HK-2 (cell line): ENCODE measurements around the gene CD37.
"Not testable (repeated sequence)": the region's sequence is repeated elsewhere in the genome, so short reads cannot be mapped to it uniquely, and the experiment has no call there.

Experiments
- DNase-seq: peaks from one replicate; pipeline ENCODE4 v3.0.0-alpha.2; 2018; ENCODE audit not compliant: unreplicated experiment

Gene CD37, protein sequence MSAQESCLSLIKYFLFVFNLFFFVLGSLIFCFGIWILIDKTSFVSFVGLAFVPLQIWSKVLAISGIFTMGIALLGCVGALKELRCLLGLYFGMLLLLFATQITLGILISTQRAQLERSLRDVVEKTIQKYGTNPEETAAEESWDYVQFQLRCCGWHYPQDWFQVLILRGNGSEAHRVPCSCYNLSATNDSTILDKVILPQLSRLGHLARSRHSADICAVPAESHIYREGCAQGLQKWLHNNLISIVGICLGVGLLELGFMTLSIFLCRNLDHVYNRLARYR

DNA sequence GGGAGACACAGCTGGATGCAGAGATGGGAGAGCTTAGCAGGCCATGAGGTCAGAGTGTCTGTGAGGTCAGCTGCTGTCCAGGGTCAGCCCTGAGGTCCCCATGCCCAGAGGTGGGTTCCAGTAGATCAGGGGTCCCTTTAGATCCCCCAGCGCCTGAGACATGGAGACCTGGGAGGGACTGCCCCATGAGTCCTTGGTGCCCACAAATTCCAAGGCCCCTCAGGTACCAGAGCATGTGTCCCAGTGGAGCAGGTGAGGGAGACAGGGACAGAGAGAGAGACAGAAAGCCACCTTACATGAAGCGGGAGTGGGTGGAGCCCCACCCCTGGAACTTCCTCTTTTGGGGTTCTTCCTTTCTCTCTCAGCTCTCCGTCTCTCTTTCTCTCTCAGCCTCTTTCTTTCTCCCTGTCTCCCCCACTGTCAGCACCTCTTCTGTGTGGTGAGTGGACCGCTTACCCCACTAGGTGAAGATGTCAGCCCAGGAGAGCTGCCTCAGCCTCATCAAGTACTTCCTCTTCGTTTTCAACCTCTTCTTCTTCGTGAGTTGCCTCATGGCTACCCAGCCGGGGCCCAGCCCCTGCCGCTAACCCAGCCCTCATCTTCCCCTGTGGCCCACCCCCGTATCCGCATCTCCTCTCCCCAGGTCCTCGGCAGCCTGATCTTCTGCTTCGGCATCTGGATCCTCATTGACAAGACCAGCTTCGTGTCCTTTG, at the start of gene CD37:
Gene CD37 (plus strand): TSS at position 336 of the 713 bp plus-strand sequence. CDS start 135 bp downstream, at position 471.
- no peak for DNase-seq

DNA sequence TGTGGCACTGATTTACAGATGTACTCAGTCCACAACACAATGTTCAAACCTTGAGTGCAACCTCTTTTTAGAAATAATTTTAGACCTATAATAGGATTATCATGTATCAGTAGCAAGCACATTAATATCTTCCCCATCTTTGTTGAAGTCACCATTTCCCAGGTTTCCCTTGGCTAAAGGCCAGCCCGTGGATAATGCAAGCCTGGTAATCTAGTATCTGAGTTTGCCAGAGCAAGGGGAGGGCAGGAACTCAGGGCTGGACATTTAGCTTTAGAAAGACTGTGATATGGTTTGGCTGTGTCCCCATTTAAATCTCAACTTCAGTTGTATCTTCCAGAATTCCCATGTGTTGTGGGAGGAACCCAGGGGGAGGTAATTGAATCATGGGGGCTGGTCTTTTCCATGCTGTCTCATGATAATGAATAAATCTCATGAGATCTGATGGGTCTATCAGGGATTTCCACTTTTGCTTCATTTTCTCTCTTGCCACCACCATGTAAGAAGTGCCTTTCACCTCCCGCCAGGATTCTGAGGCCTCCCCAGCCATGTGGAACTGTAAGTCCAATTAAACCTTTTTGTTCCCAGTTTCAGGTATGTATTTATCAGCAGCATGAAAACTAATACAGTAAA, 48.0 kb upstream of the CD37 start:
- DNase-seq, result no peak

DNA sequence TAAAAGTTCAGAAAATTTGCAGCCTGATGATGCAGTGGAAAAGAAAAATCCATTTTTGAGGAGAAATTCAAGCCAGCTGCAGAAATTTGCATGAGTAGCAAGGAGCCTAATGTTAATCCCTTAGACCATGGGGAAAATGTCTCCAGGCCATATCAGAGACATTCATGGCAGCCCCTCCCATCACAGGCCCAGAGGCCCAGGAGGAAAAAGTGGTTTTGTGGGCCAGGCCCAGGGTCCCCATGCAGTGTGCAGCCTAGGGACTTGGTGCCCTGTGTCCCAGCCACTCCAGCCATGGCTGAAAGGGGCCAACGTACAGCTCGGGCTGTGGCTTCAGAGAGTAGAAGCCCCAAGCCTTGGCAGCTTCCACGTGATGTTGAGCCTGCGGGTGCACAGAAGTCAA, 47.0 kb upstream of the CD37 start:
- not testable (repeated sequence) for DNase-seq

DNA sequence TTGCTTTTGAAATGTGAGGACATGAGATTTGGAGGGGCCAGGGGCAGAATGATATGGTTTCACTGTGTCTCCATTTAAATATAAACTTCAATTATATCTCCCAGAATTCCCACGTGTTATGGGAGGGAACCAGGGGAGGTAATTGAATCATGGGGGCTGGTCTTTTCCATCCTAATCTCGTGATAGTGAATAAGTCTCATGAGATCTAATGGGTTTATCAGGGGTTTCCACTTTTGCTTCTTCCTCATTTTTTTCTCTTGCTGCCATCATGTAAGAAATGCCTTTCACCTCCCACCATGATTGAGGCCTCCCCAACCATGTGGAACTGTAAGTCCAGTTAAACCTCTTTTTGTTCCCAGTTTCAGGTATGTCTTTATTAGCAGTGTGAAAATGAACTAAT, 45.9 kb upstream of the CD37 start:
- not testable (repeated sequence) for DNase-seq

DNA sequence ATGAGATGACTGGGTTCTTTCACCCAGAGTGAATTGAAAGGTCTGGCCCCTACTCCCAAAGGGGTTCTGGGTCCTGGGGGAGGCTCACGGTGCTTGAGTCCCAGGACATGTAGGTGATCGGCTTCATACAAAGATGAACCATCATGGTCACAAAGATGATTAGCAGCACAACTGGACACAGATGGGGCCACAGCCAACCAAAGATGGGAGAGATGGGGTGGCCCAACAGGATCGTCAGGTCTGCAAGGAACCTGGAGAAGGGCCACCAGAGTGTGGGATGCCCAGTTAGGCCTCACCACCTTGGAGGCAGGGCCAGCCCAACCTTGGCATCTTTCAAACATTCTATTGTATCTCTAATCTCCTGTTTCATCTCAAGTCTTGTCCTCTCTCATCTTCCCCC, 44.7 kb upstream of the CD37 start:
- DNase-seq, result no peak

DNA sequence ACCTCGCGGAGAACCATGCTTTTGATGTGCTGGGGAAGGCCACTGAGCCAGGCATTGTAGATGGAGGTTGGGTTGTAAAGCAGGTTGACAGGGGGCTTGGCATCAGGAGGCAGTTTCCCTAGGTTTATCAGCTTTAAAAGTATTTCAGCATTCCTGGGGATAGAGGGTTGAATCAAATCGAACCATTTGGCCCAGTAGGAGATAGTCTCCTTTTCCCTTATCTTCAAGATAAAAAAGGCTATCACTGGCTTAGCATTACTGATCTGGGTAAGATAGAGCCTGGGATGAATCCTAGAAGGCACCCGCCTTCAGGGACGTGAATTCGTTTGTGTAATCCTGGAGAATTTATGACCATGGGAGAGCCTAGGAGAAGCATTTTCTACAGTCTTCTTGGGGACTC, 40.8 kb upstream of the CD37 start:
- DNase-seq, result no peak

DNA sequence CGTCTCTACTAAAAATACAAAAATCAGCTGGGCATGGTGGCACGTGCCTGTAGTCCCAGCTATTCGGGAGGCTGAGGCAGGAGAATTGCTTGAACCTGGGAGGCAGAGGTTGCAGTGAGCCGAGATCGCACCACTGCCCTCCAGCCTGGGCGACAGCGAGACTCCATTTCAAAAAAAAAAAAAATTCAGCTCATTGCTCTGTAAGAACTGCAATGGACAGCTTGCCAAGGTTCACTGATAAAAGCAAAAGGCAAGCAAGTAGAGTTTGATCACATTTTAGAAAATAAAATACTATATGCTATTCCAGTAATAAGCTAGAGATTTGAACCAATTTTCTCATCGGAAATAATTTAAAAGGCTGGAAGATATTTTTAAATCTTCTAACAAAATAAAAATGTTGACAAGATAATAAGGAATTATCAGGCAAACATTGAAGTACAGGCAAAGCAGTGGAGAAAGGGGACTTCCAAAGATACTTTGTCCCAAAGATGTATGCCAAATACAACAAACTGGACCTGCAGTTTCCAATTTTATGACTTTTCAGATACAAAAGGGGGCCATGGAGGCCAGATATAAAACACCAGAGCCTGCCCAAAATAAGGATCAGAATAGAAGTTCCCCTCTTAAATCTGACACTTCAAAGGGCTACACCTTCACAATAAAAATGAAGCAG, 39.9 kb upstream of the CD37 start:
- DNase-seq, result no peak

DNA sequence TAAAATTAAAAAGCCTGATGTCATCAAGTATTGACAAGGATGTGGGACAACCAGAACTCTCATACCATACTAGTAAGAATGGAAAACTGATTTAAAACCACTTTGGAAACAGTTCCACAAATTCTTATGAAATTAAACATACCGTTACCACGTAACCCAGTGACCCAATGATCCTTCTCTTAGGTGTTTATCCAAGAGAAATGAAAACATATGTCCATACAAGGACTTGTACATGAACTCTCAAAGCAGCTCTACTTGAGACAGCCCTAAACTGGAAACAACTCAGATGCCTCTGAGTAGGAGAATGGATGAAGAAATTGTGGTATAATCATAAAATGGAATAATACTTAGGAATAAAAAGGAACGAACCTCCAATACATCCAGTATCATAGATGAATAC, 37.8 kb upstream of the CD37 start:
- no peak for DNase-seq

DNA sequence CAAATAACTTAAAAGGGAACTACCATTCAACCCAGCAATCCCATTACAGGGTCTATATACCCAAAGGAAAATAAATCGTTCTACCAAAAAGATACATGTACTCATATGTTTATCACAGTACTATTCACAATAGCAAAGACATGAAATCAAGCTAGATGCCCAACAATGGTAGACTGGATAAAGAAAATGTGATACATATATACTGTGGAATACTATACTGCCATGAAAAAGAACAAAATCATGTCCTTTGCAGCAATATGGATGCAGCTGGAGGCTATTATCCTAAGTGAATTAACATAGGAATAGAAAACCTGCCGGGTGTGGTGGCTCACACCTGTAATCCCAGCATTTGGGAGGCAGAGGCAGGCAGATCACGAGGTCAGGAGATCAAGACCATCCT, 36.6 kb upstream of the CD37 start:
- not testable (repeated sequence) for DNase-seq

DNA sequence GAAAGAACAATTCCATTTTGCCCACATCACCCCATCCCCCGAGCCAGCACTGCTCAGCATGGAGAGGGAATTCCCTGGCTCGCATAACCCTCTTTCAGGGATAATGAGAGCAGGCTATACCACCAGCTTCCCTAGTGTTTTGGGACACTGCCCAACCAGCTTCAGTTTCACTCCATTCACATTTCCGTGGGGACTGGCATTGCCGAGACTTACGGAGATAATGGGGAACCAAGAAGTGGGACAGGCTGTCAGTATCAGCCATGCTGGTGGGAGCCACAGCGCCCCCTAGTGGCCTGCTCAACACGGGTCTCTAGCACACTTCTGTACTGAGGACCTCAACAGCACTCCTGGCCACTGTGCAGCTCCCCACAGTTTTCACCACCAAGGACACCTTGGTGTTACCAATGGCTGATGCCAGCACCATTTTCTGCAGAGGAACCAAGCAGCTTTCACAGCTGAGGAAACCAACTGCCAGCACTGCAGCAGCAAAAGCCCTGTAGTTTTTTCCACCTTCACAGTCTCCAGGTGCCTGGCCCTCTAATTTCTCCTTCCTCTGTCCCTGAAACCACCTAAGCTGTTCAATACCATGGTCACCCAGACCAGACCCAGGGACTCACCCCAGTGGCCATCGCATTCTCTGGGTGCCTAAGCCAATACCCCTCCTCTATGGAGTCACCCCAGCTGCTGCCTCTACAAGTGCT, 33.9 kb upstream of the CD37 start:
- DNase-seq, result peak; percentile 62

DNA sequence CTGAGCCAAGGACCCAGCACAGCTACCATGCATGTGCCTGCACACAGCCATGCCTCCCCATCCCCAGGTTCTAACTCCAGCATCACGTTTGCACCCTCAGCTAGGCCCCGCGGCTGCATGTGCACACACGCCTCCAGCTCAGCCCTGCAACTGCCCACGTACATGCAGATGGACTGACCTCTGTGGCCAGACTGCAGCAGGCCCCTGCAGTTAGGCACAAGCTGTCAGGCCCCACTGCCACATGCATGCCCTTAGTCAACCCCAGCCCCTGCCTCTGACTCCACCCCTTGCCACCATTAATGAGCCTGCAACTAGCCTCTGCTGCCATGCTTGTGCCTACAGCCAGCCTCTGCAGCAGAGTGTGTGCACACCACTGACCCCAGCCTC, 33.3 kb upstream of the CD37 start:
- no peak for DNase-seq

DNA sequence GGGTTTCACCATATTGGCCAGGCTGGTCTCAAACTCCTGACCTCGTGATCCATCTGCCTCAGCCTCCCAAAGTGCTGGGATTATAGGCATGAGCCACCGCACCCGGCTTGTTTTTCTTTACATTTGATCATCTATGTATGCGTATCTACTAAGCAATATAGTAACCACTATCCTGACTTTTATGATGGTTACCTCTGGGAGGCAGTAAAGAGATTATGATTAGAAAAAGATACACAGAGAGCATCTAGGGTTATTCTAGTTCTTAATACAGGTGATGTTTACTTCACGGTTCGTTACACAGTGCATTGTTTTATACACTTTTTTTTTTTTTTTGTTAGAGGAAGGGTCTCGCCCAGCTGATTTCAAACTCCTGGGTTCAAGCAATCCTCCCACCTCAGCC, 28.5 kb upstream of the CD37 start:
- not testable (repeated sequence) for DNase-seq

DNA sequence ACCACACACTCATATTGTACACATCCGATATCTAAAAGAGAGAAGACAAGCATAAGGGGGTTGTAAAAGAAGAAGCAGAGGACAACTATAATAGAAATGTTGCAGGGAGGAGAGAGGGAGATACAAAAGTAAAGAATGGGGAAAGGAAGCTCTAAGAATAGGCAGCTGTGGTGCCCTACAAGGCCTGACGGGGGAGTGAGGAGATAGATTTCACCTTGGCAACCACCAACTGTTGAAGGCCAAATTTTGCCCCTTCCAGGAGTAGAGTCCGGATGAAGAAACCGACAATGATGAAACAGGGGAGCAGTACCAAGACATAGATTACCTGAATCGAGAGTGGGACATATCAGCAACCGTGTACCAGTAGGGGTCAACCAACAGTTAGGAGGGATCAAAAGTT, 26.1 kb upstream of the CD37 start:
- no peak for DNase-seq

DNA sequence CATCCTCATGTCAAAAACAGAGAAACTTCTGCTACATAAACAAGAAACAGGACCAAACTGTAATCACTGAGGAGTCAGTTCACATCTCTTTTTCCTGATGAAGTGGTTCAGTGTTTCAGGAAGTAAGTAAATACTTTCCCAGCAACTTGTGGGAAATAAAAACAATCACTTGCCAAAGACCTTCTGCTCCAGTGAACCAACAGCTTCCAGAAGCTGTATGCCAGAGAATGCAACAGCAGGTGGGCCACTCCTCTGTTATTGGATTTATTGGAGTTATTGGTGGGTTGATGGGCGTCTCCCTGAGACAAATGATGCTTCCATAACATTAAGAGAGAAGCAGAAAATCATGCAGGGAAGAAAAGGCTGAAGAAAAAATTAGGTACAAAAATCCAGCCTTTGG, 20.1 kb upstream of the CD37 start:
- no peak for DNase-seq

DNA sequence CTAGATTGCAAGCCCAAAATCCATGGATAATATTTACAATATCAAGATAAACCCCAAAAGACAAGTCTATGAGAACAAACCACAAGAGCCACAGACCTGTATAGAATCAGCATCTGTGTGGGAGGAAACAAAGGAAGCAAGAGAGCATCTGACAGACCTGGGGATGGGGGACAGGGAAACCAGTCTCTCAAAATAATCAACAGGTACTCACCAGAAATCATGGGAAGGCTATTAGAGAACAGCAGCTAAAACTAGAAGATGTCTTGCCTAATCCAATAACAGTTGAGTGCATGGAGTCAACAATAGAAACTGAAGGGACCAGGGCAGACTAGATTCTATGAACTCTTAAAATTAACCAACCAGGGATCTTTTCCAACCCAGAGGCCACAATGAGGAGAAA, 18.9 kb upstream of the CD37 start:
- DNase-seq, result no peak

DNA sequence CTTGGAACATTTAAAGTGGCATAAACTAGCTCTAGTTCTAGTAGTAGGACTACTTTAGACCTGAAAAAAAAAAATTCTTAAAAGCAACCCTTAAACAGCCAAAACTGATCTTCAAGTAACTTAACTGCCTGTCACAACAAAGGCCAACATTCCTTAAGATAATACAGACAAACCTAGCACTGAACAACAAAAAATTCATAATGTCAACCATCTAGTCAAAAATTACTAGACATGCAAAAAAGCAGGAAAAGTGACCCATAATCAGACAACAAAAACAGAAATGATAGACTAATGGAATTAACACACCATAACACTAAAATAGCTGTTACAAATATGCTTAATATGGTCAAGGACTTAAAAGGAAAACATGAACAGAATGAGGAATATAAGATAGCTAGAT, 16.9 kb upstream of the CD37 start:
- no peak for DNase-seq

DNA sequence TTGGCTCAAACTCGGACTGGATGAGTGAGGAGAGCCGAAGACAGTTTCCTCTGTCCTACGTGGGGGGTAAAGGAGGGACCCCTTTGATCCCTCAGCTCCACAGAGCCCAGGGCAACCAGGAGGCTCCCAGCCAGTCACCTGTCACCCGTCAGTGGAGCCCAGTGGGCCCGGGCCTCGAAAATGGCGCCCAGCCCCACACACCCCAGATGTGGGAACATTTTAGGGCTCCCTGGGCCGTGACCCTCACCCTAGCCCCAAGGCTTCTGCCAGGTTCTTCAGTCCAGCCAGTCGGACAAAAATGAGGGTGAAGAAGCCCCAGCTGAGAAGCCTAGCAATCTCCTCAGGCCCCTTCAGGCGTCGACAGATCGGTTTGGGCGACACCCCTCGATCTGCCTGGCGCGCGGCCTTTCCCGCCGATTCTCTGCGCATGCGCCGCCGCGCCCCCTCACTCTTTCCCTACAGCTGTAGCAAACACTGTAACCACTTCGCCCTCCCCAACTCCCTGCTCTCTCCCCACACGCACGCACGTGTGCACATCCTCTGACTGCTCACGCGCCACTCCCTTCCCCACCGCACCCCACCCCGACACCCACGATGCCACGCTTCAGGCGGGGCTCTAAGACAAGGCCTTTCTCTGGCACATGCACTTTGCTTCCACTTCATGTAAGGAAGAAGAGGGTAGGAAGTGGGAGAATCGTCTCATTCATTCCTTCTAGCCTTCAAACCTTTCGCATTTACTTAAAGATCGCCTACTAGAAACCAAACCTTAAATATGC, 10.2 kb upstream of the CD37 start, which contains the start of gene SLC6A16:
Gene SLC6A16 (minus strand): TSS at position 391 of the 776 bp plus-strand sequence. CDS start 13,844 bp downstream, outside the sequence.
- DNase-seq, result no peak

DNA sequence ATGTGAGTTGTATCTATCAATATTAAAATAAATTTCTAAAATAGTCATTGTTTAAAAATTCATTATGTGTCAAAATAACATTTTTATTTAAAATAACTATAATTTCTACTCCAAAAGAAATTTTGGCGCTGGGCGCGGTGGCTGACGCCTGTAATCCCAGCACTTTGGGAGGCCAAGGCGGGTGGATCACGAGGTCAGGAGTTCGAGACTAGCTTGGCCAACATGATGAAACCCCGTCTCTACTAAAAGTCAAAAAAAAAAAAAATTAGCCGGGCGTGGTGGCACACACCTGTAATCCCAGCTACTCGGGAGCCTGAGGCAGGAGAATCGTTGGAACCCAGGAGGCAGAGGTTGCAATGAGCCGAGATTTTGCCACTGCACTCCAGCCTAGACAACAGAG, 9.4 kb upstream of the CD37 start:
- not testable (repeated sequence) for DNase-seq

DNA sequence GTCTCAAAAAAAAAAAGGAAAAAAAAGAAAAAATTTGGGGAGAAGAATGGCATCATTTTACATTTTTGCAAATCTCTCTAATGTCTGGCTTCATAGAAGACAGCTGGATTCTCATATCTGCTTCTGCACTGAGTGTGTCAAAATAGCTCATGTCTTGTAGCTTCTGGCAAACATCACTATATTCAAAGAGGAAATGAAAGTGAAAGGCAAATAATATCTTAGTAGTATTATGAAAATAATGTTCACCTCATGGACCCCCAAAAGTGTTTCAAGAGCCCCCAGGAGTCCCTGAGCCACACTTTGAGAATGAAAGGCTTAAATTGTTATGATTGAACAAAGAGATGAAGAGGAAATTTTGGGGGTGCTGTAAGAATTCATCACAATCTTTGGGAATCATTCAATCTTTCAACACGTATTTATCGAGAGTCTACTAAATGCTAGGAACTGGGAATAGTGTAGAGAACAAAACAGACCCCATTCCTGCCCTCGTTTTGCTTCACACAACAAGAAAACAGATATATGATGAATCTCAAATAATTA, 9.0 kb upstream of the CD37 start:
- no peak for DNase-seq

DNA sequence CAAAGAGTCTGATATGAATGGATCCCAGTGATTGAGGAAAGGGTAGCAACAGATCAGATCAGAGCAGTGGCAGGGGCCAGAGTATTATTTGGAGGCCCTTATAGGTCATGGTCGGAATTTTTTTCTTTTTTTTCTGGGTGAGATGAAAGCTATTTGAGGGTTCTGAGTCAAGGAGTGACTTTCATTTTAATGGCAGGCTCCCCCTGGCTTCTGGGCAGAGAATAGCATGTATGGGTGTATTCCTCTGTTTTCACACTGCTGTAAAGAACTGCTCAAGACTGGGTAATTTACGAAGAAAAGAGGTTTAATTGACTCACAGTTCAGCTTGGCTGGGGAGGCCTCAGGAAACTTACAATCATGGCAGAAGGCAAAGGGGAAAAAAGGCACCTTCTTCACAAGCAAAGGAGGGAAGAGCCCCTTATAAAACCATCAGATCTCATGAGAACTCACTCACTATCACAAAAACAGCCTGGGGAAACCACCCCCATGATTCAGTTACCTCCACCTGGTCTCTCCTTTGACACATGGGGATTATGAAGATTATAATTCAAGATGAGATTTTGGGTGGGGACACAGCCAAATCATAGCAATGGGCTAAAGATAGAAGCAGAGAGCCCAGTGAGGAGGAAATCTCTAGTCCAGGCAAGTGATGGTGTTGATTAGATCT, 7.2 kb upstream of the CD37 start:
- no peak for DNase-seq
